Activated naive CD4-positive, alpha-beta T cell treated with anti-CD3 and anti-CD28 coated beads, Interleukin-2, amount 10 ng/mL, durations not matched to agents 7 days and 5 days (primary cell): Measurements from ENCODE around the gene CIRBP.

ENCODE experiments used
- CTCF ChIA-PET: fragments of 350-600 bp; sonication (Branson Sonifier 250); formaldehyde crosslinking; loops from one replicate; lab custom pipeline; 2021; ENCODE audit warnings: antibody characterized with exemption; lab: Charles Lee
- DNase-seq: peaks from one replicate; pipeline ENCODE4 v3.0.0-alpha.2; 2020
- H3K27ac Mint-ChIP-seq: one replicate; pipeline ENCODE4 v1.8.0; 2021; ENCODE audit warnings: mild to moderate bottlenecking, moderate library complexity, mixed read lengths
- H3K27me3 Mint-ChIP-seq: one replicate; pipeline ENCODE4 v1.8.0; 2021; ENCODE audit warnings: mild to moderate bottlenecking, mixed read lengths
- H3K36me3 Mint-ChIP-seq: one replicate; pipeline ENCODE4 v1.8.0; 2021; ENCODE audit warnings: mixed read lengths
- H3K4me1 Mint-ChIP-seq: one replicate; pipeline ENCODE4 v1.8.0; 2021; ENCODE audit warnings: mixed read lengths
- H3K4me3 Mint-ChIP-seq: one replicate; pipeline ENCODE4 v1.8.0; 2021; ENCODE audit warnings: mild to moderate bottlenecking, moderate library complexity, mixed read lengths
- H3K9me3 Mint-ChIP-seq: one replicate; pipeline ENCODE4 v1.8.0; 2021; ENCODE audit warnings: mixed read lengths

CIRBP gene

DNA sequence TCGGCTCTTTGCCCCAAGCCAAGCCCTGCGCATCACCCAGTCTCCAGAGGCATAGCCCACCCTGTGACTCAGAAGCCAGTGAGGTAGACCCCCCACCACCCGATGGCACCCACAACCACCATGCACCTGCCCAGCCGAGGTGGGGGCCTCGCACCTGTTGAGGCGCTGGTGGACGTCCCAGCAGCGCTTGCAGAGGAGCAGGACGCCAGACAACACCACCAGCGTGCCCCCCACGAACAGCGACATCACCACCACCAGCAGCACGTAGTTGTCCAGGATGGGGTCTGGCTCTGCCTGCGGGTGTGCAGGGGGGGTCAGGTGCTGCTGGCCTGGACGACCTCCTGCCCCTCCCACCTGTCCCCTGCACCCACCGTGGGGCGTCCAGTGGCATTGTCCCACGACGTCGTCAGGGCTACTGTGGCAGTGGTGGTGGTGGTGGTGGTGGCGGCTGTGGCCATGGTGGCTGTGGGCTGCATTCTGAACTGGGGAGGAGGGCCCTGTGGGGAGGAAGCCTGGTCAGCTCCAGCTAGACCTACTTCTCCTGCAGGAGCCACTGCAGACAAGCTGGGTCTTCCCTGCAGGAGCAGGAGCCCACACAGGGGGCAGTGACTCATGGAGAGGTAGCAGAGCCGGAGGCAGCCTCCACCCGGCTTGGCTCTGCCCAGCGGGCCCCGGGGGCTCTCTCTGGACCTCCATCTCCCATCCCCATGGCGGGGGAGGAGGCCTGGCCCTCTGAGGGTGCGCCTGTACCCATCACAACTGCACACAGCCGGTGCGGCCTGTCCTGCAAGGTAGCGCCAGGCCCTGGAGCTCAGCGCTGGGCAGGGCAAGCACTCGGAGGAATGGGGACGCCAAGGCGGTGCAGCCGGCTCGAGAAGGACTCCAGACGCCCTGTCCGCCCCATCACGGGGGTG, 33.2 kb upstream of the CIRBP start:
- CTCF ChIA-PET = no interaction called here
- peaks cover 60% of the 10 kb centered on the region for H3K27me3 Mint-ChIP-seq
- DNase-seq = no peak
- H3K36me3 Mint-ChIP-seq = peaks cover 2% of the 10 kb centered on the region
- H3K4me3 Mint-ChIP-seq = no peak overlapping the region
- no peak overlapping the region for H3K27ac Mint-ChIP-seq
- peaks cover 15% of the 10 kb centered on the region for H3K4me1 Mint-ChIP-seq
- H3K9me3 Mint-ChIP-seq = no peaks in the 10 kb centered on the region

DNA sequence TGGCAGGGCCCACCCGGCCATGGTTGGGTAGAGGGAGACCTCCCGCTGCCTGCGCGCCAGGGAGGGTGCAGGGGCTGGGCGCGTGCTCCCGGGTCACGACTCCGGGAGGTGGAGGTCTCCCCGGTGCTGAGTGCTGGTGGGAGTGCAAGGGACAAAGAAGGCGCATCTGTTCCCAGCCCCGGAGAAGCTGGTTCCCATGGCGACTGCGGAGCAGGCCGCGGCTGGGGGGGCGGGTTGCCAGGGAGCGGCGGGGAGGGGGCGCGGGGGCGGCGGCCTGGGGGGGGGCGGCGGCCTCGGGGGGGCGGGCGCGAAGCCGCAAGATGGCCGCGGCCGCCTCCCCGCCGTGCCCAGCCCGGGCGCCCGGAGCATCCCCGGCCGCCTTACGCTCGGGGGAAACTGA, 32.6 kb upstream of the CIRBP start:
- DNase-seq = no peak
- peaks cover 4% of the 10 kb centered on the region for H3K36me3 Mint-ChIP-seq
- no peaks in the 10 kb centered on the region for H3K9me3 Mint-ChIP-seq
- no peak overlapping the region for H3K27ac Mint-ChIP-seq
- H3K27me3 Mint-ChIP-seq = peaks cover 64% of the 10 kb centered on the region
- H3K4me1 Mint-ChIP-seq = peaks cover 22% of the 10 kb centered on the region
- CTCF ChIA-PET = interaction anchor here (0.6 kb wide), 1 partner anchor 24 kb away, joined by 3 read pairs; no protein-coding TSS in a partner anchor
- H3K4me3 Mint-ChIP-seq = peak overlapping the region; percentile 31

DNA sequence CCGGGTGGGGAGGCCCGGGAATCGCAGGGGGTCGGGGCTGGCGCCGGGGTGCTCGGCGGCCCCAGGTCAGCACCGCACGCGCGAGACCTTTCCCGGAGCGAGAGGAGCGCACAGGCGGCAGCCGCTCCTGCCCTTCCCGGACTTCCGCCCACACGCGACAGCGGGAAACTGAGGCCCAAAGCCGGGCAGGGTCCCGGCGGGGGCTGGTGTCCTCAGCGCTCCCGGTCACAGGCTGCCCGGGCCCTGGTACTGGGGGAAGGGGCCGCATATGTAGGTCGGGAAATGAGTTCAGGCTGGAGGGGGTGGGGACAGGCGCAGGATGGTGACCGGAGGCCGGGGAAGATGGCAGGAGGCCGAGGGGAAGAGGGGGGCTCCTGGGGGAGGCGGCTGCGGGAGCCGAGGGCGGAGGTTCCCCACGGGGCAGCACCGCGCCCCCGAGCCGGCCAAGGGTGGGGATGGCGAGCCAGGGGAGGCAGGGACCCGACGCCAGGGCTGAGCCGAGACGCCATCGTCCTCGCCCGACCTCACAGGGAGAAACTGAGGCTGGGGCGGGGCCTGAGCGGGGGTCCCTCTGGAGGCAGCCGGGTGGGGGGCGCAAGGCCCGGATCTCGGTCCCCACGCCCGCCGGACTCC, 32.0 kb upstream of the CIRBP start:
- peaks cover 23% of the 10 kb centered on the region for H3K4me1 Mint-ChIP-seq
- CTCF ChIA-PET = interaction anchor here (0.6 kb wide), 1 partner anchor 25 kb away, joined by 3 read pairs; no protein-coding TSS in a partner anchor
- H3K9me3 Mint-ChIP-seq = no peaks in the 10 kb centered on the region
- H3K36me3 Mint-ChIP-seq = peaks cover 5% of the 10 kb centered on the region
- peaks cover 64% of the 10 kb centered on the region for H3K27me3 Mint-ChIP-seq
- no peak for DNase-seq
- no peak overlapping the region for H3K27ac Mint-ChIP-seq
- H3K4me3 Mint-ChIP-seq = peak overlapping the region; percentile 55

DNA sequence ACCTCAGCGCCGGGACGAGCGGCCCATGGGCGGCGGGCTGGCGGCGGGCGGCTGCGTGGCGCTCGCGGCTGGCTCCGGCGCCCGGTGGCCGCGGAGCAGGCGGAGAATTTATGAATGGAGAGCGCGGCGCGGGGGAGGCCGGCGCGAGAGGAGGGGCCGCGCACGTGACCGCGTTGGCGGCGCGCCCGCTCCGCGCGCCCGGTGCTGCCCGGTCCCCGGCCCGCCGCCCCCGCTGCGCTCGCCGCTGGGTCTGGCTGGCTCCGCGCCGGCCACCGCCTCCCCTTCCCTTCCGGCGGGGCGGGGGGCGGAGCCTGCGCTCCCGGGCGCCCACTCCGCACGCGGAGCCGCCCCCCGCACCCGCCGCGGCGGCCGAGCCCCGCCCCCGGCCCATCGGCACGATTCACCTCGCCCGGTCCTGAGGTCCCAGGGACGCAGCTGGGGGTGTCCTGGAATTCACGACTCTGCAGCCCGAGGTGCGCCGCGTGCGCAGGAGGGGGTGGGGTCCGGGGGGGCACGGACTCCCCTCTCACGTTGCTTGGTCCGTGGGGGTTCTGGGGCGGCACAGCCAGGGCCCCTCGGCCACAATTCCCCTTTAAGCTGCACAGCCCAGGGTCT, 31.3 kb upstream of the CIRBP start, which contains the start of gene CBARP:
Gene CBARP, minus strand, starts transcription at position 252 of the 615 bp plus-strand sequence. CDS start 1,905 bp downstream, outside the sequence.
- H3K4me3 Mint-ChIP-seq = peak within 1 kb of the TSS; percentile 71
- no peaks in the 10 kb centered on the region for H3K9me3 Mint-ChIP-seq
- CTCF ChIA-PET = interaction anchor here (0.8 to 1.3 kb wide), 3 partner anchors 22 to 237 kb away, joined by 3 to 4 read pairs (median 3); no protein-coding TSS in a partner anchor
- H3K36me3 Mint-ChIP-seq = peaks cover 5% of the 10 kb centered on the region
- H3K27ac Mint-ChIP-seq = no peak within 1 kb of the TSS
- peaks cover 30% of the 10 kb centered on the region for H3K4me1 Mint-ChIP-seq
- peaks cover 64% of the 10 kb centered on the region for H3K27me3 Mint-ChIP-seq
- peak; percentile 55 for DNase-seq

DNA sequence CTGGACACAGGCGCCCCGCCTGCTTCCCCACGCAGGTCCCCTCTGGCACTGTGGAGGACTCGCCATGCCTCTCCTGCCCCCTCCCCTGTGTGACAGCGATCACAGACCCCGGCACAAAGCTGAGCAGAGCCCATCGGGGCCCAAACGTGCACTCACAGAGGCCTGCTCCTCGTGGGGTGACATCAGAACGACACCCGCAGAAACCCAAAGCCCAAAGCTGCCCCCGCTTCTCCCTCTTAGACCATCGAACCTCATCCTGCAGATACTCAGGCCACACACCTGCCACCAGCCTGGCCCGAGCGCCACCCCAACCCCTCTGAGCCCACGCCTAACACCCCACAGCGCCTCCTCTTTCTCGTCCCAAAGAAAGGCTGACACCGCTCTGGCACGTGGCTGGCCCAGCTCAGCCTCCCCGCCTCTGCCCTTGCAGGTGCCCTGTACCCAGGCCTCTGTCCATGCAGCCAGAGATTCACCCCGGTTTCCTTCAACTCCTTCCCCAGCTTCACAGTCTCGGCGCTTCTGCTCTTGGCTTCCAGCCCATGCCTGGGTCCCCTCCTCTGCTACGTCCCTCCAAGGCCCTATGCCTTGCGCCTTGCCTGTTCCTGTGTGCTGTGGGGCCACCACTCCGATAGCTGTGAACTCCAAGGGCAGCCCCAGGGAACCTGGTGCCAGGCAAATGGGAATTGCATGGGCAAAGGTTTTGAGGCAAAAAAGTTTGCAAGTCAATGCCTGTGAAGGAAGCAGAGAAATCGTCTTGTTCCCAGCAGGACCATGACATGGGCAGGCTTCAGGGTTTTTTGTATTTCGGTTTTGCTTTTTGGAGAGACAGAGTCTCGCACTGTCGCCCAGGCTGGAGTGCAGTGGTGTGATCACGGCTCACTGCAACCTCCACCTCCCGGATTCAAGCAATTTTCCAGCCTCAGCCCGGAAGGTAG, 30.5 kb upstream of the CIRBP start:
- CTCF ChIA-PET = interaction anchor here (0.8 to 1.3 kb wide), 3 partner anchors 23 to 237 kb away, joined by 3 to 4 read pairs (median 3); no protein-coding TSS in a partner anchor
- peaks cover 61% of the 10 kb centered on the region for H3K27me3 Mint-ChIP-seq
- H3K27ac Mint-ChIP-seq = no peak overlapping the region
- peaks cover 38% of the 10 kb centered on the region for H3K4me1 Mint-ChIP-seq
- H3K9me3 Mint-ChIP-seq = no peaks in the 10 kb centered on the region
- peak overlapping the region; percentile 71 for H3K4me3 Mint-ChIP-seq
- no peak for DNase-seq
- H3K36me3 Mint-ChIP-seq = peaks cover 5% of the 10 kb centered on the region

DNA sequence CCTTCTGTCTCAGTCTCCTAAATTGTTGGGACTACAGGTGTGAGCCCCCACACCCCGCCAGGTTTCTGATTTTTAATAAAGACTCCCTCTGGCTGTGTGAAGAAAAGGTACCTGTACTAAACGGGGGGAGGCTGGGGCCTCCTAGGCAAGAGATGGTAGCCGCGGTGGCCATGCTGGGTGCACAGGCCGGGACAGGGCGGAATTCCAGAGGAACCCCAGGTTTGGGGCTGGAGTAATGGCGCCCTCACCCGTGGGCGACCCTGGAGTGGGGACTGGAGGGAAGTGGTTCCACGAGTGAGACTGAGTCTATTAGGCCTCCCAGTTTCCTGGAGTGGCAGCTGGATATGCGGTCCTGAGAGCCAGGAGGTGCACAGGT, 29.7 kb upstream of the CIRBP start:
- no peak overlapping the region for H3K27ac Mint-ChIP-seq
- CTCF ChIA-PET = no interaction called here
- H3K27me3 Mint-ChIP-seq = peaks cover 55% of the 10 kb centered on the region
- no peak for DNase-seq
- peaks cover 39% of the 10 kb centered on the region for H3K4me1 Mint-ChIP-seq
- no peaks in the 10 kb centered on the region for H3K9me3 Mint-ChIP-seq
- H3K4me3 Mint-ChIP-seq = peak overlapping the region; percentile 71
- peaks cover 5% of the 10 kb centered on the region for H3K36me3 Mint-ChIP-seq

DNA sequence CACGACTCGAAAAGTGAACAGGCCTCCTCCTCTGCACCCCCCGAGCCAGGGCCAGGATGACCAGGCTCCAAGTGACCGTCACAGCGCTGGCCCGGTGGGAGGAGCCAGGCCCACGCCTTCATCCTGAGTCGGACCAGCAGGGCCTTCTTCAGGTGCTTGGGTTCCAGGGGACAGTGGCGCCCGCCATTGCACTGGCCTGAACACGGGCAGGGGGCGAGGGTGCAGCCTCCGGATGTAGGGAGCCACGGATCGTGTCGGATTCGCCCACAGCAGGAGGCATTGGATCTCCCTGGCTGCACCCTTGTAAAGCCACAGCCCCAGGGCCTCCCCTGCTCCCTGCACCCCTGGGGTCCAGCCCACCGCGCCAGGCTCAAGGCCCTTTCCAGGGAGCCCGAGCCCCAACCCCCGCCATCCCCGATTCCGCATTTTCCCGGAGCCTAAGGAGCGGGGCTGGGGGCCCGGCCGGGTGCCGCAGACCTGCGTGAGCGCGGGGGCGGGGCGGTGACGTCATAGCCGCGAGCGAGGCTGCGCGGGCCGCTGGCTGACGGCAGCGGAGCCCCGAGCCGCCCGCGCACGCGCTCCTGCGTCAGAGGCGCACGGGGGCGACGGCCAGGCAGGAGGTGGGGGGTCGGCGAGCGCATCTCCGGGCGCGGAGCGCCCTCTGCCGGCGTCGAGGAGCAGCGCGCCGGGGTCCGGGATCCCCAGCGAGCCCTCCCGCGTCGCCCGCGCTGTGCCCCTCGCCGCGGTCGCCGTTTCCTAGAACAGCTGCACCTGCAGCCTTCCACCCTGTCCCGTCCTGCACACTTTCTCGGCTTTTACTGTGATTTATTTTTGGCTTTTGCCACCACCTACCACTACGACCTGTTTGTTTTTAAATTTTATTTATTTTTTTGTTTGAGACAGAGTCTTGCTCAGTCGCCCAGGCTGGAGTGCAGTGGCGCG, 29.1 kb upstream of the CIRBP start:
- Mint-ChIP-seq H3K4me1 (peaks cover 43% of the 10 kb centered on the region), H3K27me3 (peaks cover 48% of the 10 kb centered on the region), H3K4me3 (peak overlapping the region; percentile 71), H3K27ac (peak overlapping the region; percentile 80), H3K36me3 (peaks cover 7% of the 10 kb centered on the region), H3K9me3 (no peaks in the 10 kb centered on the region)
- DNase-seq = peak; percentile 91
- CTCF ChIA-PET = interaction anchor here (0.8 to 7.7 kb wide), 8 partner anchors 26 to 317 kb away, joined by 3 to 295 read pairs (median 4); partner anchors contain the start of genes CIRBP, FAM174C and WDR18

DNA sequence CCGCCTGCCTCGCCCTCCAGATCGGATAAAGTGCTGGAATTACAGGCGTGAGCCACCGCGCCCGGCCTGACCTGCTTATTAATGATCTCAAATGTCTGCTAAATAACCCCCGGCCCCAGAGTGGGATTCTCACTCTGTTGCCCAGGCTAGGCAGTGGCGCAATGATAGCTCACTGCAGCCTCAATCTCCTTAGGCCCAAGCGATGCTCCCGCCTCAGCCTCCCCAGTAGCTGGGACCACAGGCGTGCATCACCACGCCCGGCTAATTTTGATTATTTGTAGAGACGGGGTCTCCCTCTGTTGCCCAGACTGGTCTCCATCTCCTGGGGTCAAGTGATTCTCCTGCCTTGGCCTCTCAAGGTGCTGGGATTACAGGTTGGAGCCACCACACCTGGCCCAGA, 28.2 kb upstream of the CIRBP start:
- Mint-ChIP-seq H3K36me3 (peaks cover 7% of the 10 kb centered on the region), H3K27ac (peak overlapping the region; percentile 85)
- CTCF ChIA-PET = interaction anchor here (0.8 to 7.7 kb wide), 8 partner anchors 26 to 318 kb away, joined by 3 to 295 read pairs (median 4); partner anchors contain the start of genes CIRBP, FAM174C and WDR18

DNA sequence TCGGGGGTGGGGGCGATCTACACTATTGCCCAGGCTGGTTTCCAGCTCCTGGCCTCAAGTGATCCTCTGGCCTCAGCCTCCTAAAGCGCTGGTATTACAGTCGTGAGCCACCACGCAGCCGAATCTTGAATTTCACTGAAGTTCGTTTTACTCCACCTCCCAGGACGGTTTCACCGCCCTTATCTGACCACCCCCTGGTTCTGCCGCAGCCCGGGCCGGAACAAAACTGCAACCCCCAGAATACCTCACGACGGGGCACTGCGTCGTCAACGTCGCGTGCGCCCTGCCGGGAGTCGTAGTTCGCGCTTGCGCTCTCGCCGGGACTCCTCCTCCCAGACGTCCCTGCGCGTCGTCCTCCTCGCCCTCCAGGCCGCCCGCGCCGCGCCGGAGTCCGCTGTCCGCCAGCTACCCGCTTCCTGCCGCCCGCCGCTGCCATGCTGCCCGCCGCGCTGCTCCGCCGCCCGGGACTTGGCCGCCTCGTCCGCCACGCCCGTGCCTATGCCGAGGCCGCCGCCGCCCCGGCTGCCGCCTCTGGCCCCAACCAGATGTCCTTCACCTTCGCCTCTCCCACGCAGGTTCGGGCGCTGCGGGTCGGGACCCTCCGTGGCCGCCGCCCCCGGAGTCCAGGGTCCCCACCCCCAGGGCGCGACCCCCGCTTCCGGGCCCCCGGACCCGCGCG, 27.6 kb upstream of the CIRBP start, which contains the start of gene ATP5F1D:
Gene ATP5F1D, plus strand, starts transcription at position 335 of the 679 bp plus-strand sequence. Its CDS starts 100 bp downstream, at position 435.
- peak within 1 kb of the TSS; percentile 88 for H3K27ac Mint-ChIP-seq
- H3K36me3 Mint-ChIP-seq = peaks cover 7% of the 10 kb centered on the region
- H3K4me1 Mint-ChIP-seq = peaks cover 48% of the 10 kb centered on the region
- peak within 1 kb of the TSS; percentile 78 for H3K4me3 Mint-ChIP-seq
- CTCF ChIA-PET = interaction anchor here (1.1 to 7.7 kb wide), 5 partner anchors 25 to 318 kb away, joined by 4 to 295 read pairs (median 5); partner anchors contain the start of genes CIRBP and WDR18
- H3K27me3 Mint-ChIP-seq = peaks cover 33% of the 10 kb centered on the region
- H3K9me3 Mint-ChIP-seq = no peaks in the 10 kb centered on the region
- DNase-seq = peak; percentile 95

More for the DNA sequence above, 28.2 kb upstream of the CIRBP start:
- Mint-ChIP-seq H3K27me3 (peaks cover 40% of the 10 kb centered on the region), H3K4me1 (peaks cover 43% of the 10 kb centered on the region), H3K4me3 (peak overlapping the region; percentile 78), H3K9me3 (no peaks in the 10 kb centered on the region)
- no peak for DNase-seq

DNA sequence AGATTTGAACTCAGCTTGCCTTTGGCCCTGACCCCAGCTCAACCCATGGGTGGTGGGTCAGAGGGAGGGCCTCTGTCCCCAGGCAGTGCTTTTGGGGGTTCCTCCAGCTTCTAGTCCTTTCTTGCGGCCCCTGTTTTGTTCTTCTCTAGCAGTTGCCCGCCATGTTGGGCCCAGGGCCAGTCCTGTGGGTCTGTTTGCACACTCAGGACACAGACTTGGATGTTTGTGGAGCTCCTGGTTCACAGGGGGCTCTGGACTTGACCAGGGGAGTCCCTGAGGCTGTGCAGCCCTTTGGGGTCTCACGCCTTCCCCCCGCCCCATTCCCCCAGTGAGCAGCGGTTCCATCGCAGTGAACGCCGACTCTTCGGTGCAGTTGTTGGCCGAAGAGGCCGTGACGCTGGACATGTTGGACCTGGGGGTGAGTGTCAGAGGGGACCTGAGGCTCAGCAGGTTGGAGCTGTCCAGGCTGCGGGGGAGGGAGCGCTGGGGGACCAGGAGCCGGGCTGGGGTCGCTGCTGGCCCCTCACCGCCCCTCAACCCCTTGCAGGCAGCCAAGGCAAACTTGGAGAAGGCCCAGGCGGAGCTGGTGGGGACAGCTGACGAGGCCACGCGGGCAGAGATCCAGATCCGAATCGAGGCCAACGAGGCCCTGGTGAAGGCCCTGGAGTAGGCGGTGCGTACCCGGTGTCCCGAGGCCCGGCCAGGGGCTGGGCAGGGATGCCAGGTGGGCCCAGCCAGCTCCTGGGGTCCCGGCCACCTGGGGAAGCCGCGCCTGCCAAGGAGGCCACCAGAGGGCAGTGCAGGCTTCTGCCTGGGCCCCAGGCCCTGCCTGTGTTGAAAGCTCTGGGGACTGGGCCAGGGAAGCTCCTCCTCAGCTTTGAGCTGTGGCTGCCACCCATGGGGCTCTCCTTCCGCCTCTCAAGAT, 25.1 kb upstream of the CIRBP start:
- peak overlapping the region; percentile 84 for H3K27ac Mint-ChIP-seq
- H3K4me3 Mint-ChIP-seq = peak overlapping the region; percentile 15
- CTCF ChIA-PET = interaction anchor here (0.5 to 7.7 kb wide), 26 partner anchors 9 to 1816 kb away, joined by 3 to 295 read pairs (median 4); partner anchors contain the start of genes ABCA7, CIRBP, FAM174C and WDR18

More for the DNA sequence above, 25.1 kb upstream of the CIRBP start:
- Mint-ChIP-seq H3K36me3 (peaks cover 5% of the 10 kb centered on the region), H3K9me3 (no peaks in the 10 kb centered on the region), H3K27me3 (peaks cover 15% of the 10 kb centered on the region), H3K4me1 (peaks cover 40% of the 10 kb centered on the region)
- peak; percentile 89 for DNase-seq
